ENCODE data around the gene ASH1L.

The ASH1L gene

DNA sequence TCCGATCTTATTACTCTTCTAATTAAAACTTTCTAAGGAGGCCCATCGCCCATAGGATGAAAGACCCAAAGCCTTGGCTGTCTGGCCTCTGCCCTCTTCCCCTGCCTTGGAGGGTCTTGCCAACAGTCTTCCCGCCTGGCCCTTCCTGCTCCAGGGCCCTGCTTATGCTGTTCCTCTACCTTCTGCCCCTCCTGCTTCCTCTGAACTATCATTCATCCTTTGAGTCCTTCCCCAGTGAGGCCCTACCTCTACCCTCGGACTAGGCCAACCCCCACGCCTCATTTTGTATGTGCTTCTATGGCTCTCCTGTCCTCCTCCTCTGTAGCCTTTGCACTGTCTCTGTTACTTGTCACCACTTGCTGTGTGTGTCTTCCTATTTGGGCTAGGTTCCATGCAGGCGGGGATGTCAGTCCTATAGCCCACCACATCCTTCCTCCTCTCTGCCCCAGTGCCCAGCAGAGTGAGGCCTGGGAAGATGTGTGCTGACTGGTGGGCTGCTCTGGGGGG, 236.5 kb downstream of the ASH1L start:
- DNase-seq (ENCODE audit: low read depth), result no peak

DNA sequence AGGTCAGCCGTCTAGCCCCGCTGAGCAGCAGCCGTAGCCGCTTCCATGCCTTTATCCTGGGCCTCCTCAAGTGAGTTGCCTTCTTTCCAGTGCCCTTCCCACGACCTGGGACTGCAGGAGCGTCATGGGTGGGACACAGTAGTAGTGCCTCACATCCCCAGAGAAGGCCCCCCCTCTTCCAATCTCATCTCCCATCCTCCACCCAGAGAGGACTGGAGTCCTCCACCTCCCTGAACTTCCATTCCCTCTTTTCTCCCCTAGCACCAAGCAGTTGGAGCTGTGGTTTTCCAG, 237.1 kb downstream of the ASH1L start:
- DNase-seq (ENCODE audit: low read depth), result no peak

DNA sequence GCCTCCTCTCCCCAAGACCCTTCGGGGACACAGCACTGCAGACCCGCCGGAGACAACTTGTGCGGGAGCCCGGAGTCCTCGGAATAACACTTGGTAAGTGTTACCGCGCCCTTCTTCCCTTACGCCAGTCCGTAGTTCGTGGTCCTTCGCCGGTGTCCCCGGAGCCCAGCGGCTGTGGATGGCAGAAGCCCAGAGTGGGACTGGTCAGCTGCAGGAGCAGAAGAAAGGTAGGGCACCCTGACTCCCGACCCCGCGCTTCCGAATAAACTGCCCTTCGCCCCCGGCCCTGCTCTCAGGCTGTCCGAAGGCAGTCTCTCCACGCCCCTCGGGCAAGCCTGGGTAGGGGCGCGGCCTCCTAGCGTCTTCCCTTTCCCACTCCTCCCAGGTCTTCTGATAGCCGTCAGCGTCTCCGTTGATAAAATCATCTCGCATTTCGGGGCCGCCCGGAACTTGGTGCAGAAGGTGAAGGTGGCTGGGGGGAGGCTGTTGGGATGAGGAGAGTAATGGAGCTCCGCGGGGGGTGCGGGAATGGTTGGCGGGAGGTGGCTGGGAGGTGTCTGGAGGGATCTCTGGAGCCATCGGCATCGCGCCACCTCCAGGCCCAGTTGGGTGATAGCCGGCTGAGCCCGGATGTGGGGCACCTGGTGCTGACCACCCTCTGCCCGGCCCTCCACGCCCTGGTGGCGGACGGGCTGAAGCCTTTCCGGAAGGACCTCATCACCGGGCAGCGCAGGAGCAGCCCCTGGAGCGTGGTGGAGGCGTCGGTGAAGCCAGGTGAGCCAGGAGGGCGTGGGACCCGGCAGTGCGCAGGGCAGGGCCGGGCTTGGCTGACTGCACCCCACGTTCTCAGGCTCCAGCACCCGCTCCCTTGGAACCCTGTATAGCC, 237.6 kb downstream of the ASH1L start:
- DNase-seq (ENCODE audit: low read depth), result peak; percentile 63

DNA sequence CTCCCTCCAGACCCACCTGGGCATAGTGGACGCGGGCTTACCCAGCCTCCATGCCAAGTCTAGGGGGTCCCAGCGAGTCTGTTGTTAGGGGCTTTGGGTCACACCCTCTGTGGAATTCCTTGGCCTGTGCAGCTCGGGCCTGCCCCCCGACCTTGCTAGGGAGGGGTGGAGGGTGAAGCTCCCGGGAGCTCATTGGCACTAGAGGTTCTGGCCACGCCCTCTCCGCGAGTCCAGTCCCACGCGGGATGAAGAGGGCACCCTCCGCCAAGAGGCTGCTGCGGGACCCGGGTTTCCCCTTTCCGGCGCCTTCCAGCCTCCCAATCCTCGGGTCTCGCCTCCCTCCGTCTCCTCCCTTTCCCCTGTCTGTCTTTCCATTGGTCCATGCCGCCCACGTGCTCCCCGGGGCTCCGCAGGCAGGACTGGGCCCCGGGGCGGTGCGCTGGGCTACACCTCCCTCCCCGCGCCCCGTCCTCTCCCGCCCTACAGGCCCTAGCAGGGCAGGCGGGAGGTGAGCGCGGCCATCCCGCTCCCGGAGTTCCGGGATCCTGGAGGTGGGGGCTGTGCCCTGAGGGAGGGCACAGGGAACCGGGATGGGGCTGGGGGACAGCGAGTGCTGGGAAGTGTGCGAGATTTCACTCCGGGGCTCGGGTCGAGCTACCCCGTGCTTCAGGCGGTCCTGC, 238.4 kb downstream of the ASH1L start:
- DNase-seq (ENCODE audit: low read depth), result peak; percentile 98

DNA sequence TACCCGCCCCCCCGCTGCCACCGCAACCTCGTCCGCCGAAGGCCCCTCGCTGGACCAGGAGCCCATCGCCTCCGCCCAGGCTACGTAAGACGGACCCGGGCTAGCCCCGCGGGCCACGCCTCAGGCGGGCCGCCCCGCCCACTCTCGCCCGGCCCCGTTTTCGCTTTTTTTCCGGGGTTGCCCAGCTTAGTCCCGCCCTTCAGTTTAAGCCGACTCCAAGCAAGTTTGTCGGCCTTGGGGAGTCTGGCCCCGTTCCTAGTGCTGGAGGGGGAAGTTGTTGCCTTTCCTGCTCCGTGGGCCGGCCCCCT, 238.9 kb downstream of the ASH1L start:
- DNase-seq (ENCODE audit: low read depth), result peak; percentile 90

DNA sequence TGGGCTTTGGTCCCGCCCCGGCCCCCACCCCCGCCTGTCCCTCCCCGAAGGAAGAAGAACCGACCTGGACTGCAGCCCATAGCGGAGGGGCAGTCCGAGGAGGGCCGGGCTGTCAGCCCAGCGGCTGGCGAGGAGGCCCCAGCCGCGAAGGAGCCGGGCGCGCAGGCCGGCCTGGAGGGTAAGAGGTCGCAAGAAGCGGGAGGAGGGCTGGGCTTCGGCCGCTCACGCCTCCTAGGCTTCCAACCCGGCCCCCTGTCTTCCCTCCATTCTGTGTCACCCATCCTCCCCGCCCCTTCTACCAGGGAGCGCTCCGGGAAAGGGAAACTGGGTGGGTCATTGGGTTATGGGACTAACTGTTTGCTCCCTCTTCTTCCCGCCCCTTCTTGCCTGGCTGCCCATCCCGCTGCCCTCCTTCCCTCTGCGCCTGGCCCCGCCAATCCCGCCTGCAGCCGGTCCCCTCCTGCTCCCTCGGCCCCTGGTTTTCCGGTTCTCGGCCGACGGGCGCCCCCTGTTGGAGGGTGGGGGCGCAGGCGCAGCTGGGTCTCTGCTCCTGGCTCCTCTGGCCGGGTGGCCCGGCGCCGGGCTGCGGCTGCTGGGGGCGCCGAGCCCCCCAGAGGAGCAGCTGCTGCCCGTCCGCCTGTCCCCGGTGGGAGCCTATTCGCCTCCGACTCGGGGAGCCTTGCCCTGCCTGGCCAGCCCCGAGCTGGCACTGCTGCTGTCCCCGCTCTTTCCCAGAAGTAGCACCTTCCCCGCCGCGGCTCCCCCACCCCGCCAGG, 239.5 kb downstream of the ASH1L start:
- peak; percentile 99 for DNase-seq (ENCODE audit: low read depth)

DNA sequence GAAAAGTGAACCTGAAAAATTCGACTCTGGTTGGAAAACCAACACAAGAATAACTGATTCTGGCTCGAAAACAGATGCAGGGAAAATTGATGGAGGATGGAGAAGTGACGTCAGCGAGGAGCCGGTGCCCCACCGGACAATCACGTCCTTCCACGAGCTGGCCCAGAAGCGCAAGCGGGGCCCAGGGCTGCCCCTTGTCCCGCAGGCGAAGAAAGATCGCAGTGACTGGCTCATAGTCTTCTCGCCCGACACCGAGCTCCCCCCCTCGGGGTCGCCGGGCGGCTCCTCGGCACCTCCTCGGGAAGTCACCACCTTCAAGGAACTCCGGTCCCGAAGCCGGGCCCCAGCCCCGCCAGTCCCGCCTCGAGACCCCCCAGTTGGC, 240.0 kb downstream of the ASH1L start:
- peak; percentile 48 for DNase-seq (ENCODE audit: low read depth)

DNA sequence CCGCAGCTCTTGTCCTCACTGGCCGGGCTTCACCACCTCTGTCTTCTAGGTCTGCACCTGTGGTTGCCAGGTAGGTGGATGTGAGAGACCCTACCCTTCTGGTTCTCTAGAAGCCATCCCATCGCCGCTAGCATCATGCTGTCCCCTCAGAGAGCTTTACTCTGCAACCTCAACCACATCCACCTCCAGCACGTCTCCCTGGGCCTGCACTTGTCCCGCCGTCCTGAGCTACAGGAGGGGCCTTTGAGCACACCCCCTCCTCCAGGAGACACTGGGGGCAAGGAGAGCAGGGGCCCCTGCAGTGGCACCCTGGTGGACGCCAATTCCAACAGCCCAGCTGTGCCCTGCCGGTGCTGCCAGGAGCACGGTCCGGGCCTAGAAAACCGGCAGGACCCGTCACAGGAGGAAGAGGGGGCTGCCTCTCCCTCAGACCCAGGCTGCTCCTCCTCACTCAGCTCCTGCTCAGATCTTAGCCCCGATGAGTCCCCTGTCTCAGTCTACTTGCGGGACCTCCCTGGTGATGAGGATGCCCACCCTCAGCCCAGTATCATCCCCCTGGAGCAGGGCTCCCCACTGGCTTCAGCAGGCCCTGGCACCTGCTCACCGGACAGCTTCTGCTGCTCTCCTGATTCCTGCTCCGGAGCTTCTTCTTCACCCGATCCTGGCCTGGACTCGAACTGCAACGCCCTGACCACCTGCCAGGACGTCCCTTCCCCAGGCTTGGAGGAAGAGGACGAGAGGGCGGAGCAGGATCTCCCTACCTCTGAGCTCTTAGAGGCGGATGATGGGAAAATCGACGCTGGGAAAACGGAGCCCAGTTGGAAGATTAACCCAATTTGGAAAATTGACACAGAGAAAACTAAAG, 240.7 kb downstream of the ASH1L start:
- DNase-seq (ENCODE audit: low read depth), result no peak

DNA sequence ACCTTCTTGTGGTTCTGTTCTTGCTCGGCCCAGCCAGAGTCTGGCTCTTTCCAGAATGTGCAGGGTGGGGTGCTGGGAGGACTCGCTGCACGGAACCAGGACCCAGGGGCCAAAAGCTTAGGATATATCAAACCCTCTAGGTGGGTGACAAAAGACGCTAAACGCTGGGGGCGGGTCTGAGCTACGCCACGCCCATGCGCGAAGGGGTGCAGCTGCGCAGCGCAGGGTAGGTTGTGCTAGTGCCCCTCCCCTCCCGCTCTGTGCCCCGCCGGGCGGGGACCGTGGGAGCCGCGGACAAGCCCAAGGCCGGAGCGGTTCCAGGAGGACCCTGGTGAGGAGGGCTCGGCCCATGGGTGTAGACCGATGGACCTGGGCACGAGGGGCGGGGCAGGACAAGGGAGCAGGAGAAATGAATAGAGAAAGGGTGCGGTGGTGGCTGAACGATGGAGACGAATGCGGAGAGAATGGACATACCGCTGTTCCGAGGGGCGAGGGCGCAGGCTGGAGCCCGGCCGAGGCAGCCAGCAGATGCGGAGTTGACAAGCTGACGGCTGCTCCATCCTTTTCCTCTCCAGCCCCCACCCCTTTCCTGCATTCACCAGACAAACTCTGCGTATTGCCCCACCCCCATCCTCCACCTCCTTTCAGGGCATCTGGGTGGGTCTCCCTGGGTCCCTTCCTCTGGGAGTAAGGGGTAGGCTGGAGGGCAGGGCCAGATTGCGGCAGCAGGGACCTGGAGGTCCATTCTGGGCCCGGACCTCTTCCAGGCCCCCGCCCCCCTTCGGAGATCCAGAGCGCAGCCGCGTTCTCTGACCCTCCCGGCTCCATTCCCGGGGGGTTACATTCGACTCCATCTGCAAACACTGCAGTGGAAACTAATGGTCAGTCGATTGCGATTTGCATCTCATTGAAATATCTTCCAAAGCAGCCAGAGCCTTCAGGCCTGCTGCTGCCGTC, 241.7 kb downstream of the ASH1L start, which contains the start of gene RUSC1:
RUSC1 (plus strand) TSS at position 234 of the 957 bp plus-strand sequence. CDS start 880 bp downstream, outside the sequence.
- DNase-seq (ENCODE audit: low read depth), result peak; percentile 68

DNA sequence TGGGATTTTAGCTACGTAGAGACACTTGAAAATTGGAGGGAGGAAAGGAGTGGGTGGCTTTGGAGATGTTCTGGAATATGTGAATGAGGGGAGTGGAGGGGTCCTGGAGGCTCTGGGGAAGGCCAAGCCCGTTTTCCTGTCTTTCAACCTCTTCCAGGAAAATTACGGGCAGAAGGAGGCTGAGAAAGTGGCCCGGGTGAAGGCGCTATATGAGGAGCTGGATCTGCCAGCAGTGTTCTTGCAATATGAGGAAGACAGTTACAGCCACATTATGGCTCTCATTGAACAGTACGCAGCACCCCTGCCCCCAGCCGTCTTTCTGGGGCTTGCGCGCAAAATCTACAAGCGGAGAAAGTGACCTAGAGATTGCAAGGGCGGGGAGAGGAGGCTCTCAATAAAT, 242.4 kb downstream of the ASH1L start:
- DNase-seq (ENCODE audit: low read depth), result no peak

DNA sequence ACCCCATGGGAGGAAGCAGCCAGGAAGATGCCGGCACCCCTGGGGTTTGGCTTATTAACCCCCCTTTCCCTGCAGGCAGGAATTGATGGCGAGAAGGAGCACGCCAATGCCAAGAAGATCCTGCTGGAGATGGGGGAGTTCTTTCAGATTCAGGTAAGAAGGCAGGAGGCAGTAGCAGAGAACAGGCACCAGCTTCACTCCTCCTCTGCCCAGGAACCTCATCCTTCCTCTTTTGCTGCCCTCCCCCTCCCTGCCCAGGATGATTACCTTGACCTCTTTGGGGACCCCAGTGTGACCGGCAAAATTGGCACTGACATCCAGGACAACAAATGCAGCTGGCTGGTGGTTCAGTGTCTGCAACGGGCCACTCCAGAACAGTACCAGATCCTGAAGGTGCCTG, 243.1 kb downstream of the ASH1L start:
- DNase-seq (ENCODE audit: low read depth), result no peak

DNA sequence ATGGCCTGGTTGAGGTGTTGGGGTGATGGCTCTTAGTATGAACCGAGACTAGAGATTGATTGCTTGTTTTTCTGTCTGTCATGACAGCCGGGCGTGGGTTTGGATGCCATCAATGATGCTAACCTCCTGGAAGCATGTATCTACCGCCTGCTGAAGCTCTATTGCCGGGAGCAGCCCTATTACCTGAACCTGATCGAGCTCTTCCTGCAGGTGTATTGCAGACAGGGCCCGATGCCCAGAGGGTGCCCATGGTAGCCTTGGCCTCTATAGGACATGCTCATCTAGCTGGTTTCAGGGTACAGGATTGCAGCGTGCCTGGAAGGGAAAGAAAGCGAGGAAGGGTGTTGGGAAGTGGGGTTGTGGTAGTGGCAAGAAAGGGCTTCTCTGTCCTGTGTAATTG, 244.5 kb downstream of the ASH1L start:
- DNase-seq (ENCODE audit: low read depth), result no peak

DNA sequence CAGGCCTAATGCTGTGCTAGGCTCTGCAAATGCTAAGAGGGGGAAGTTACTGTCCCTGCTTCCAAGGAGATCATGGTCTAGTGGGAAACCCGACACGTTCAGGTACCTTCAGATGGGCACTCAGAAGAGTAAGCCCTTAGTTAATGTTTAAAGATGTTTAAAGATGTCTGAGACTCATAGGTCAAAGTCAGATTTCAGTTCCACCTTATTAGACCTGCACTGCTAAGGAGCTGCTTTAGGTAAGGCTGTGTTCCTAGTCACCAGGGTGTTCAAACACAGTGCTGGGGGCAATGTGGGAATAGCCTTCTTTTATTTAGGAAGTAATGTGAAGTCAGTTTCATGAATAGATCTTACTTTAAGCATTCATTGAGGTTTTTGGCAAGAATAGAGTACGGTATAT, 245.7 kb downstream of the ASH1L start:
- no peak for DNase-seq (ENCODE audit: low read depth)

DNA sequence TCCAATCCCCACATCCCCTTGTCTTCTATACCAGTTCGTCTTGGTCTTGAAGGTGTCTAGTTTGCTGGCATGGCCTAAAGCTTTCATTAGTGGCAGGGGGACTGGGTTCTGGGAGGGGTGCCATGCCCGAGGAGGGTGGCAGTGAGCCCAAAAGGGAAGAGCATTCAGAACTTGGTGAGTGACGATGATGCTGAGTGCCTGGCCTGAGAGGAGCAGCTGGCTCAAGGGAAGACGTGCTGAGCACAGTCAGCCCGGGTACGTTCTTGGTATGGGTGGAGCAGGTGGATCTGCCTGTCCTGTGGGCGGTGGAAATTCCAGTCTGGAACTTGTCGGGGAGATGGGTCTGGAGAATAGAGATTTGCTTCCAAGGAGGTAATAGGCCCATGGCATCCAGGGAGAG, 249.3 kb downstream of the ASH1L start:
- DNase-seq (ENCODE audit: low read depth), result no peak

DNA sequence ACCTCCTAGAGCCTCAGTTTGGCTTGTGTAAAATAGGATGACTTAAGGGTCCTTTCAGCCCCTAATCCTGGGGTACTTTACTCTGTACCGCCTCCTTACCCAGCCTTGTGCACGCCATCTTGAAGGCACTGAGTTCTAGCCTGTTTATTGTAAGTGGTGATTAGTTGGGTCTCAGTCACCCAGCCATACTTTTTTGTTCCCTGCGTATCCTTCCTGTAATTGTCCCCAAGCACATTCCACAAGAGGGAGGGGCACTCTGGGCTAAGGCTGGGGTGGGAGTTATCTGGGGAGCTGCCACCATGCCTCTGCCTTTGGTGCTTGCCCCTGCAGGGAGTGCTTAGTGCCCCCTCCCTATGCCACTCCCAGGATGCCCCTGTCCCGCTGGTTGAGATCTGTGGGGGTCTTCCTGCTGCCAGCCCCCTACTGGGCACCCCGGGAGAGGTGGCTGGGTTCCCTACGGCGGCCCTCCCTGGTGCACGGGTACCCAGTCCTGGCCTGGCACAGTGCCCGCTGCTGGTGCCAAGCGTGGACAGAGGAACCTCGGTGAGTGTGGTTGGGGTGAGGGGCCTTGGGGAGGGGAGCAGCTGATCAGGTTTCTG, 253.1 kb downstream of the ASH1L start:
- peak; percentile 27 for DNase-seq (ENCODE audit: low read depth)

DNA sequence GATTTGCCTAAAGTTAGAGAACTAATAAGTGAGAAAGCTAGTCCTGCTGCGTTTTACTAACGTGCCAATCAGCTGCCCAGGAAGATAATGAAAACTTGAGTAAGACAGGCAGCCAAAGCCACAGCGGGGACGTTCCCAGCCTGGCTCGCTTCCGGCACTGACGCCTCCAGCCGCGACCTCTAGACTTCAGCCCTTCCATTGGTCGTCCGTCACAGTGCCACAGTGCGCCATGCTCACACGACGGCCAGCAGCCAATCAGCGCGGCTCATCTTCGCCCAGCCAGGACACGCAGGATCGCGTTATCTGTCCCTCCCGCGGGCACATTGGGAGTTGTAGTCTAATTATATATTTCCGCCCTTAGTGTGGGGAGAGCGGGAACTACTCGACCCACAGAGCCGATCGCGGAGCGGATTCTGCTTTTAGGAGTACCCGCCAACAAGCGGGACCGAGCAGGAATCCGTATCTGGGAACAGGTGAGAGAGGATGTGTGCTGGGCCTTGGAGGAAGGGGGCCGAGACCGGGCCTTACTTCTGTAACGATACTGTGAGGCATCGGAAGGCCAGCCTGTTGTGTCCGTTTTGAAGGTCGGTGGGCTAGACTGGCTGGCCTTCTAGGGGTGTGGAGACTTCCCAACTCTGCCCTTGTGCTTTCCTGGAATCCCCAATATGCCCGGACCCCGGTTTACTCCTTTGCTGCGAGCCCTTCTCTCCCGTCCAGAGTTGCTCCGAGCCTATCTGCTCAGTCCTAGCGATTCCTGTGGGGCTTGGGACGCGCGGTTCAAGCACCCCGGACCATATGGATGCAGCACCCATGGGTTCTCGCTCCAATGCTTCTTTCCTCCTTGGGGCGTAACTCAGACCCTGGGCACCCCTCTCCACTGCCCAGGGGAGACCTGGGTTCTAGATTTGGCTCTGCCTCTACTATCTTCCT, 253.8 kb downstream of the ASH1L start, which contains the start of gene FDPS:
FDPS (plus strand) TSS at position 374 of the 930 bp plus-strand sequence. CDS start 924 bp downstream, outside the sequence.
- peak; percentile 100 for DNase-seq (ENCODE audit: low read depth)

DNA sequence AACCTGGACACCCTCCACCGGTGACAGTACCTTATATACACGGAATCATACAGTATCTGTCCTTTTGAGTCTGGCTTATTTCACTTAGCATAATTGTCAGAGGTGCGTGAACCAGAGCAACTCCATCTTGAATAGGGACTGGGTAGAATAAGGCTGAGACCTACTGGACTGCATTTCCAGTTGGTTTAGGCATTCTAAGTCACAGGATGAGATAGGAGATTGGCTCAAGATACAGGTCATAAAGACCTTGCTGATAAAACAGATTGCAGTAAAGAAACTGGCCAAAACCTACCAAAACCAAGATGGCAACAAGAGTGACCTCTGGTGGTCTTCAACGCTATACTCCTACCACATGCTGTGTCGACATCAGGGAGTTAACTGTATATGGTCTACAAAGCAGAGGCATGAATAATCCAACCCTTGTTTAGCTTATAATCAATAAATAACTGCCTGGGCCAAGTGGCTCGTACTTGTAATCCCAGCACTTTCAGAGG, 255.3 kb downstream of the ASH1L start:
- peak; percentile 61 for DNase-seq (ENCODE audit: low read depth)

DNA sequence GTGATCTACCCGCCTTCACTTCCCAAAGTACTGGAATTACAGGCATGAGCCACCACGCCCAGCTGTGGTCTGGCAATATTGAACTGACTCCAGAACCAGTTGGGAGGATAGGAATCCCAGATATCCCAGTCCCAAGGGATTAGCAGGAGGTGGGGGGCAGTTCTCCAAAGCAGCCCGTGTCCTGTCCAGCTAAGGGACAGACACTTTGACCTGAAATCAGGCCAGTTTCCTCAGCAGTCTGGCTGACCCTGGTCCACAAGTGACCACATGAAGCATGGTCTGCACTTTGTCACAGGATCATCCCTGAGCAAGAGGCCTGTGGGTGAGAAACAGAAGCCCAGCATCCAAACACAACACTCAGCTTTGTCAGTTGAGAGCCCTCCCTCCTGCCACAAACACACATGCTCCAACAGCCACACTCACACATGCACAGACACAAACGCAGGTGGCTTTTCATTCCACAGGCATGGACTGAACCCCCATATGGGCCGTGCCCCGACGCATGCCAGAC, 256.7 kb downstream of the ASH1L start:
- peak; percentile 73 for DNase-seq (ENCODE audit: low read depth)
